SK-N-SH treated with all-trans-retinoic acid at 6 μM for 48 hours (cell line): ENCODE measurements around the gene C6orf136.

ENCODE experiments used
- CSRNP3 ChIP-seq: fragments of 250-450 bp; sonication (Bioruptor Pico); IDR thresholded peaks from 2 replicates; pipeline ENCODE4 v1.5.1; 2021; ENCODE audit warnings: mild to moderate bottlenecking, moderate library complexity
- RARB ChIP-seq: fragments of 250-450 bp; sonication (Bioruptor Pico); IDR thresholded peaks from 2 replicates; pipeline ENCODE4 v1.8.0; 2021; ENCODE audit warnings: mild to moderate bottlenecking, moderate library complexity
- TF ChIP-seq, protein P1 (sequence below): fragments of 250-450 bp; sonication (Bioruptor Pico); IDR thresholded peaks from 2 replicates; pipeline ENCODE4 v1.8.0; 2021; ENCODE audit warnings: low read depth, mild to moderate bottlenecking, moderate library complexity, borderline replicate concordance

GRCh38 chr6:30640481-30640880, 6.5 kb upstream of the C6orf136 start:
- TF ChIP-seq, protein P1, sequence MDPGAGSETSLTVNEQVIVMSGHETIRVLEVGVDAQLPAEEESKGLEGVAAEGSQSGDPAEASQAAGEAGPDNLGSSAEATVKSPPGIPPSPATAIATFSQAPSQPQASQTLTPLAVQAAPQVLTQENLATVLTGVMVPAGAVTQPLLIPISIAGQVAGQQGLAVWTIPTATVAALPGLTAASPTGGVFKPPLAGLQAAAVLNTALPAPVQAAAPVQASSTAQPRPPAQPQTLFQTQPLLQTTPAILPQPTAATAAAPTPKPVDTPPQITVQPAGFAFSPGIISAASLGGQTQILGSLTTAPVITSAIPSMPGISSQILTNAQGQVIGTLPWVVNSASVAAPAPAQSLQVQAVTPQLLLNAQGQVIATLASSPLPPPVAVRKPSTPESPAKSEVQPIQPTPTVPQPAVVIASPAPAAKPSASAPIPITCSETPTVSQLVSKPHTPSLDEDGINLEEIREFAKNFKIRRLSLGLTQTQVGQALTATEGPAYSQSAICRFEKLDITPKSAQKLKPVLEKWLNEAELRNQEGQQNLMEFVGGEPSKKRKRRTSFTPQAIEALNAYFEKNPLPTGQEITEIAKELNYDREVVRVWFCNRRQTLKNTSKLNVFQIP (CRISPR knock-in tag), result no peak
- no peak for TF ChIP-seq RARB
- no peak for TF ChIP-seq CSRNP3 (CRISPR knock-in tag)
